Endothelial cell (in vitro differentiated cells): Measurements from ENCODE around the gene SIT1. TPM values are rescaled to one million over a fixed set of nuclear protein-coding genes. Genes with fewer than 3 reads are reported as not detected.

Experiments
- DNase-seq: peaks from one replicate; pipeline ENCODE4 v3.0.0; 2021; ENCODE audit warnings: low spot score
- H3K27ac Mint-ChIP-seq: one replicate; pipeline ENCODE4 v1.8.0; 2021; ENCODE audit warnings: mixed read lengths, inconsistent platforms; ENCODE audit not compliant: unreplicated experiment
- H3K27me3 Mint-ChIP-seq: one replicate; pipeline ENCODE4 v1.8.0; 2021; ENCODE audit warnings: mild to moderate bottlenecking, moderate library complexity, mixed read lengths, inconsistent platforms; ENCODE audit not compliant: unreplicated experiment
- H3K36me3 Mint-ChIP-seq: one replicate; pipeline ENCODE4 v1.8.0; 2021; ENCODE audit warnings: mild to moderate bottlenecking, low read depth, mixed read lengths, inconsistent platforms; ENCODE audit not compliant: unreplicated experiment
- H3K4me1 Mint-ChIP-seq: one replicate; pipeline ENCODE4 v1.8.0; 2021; ENCODE audit warnings: mild to moderate bottlenecking, mixed read lengths, inconsistent platforms; ENCODE audit not compliant: unreplicated experiment
- H3K4me3 Mint-ChIP-seq: one replicate; pipeline ENCODE4 v1.8.0; 2021; ENCODE audit warnings: mild to moderate bottlenecking, mixed read lengths, inconsistent platforms; ENCODE audit not compliant: unreplicated experiment
- H3K9me3 Mint-ChIP-seq: one replicate; pipeline ENCODE4 v1.8.0; 2021; ENCODE audit warnings: mixed read lengths, inconsistent platforms; ENCODE audit not compliant: unreplicated experiment
- CTCF ChIP-seq: fragments of 200-600 bp; sonication (generic); IDR thresholded peaks from one replicate; pipeline ENCODE4 v1.5.0; 2021; ENCODE audit warnings: antibody characterized with exemption; ENCODE audit not compliant: unreplicated experiment
- long read RNA-seq: library from polyadenylated mRNA; unstranded; transcript quantifications from one replicate; pipeline ENCODE4 v2.0.0, GENCODE V29; 2020; ENCODE audit not compliant: unreplicated experiment
- total RNA-seq: library from RNA; stranded (reverse); fragmentation: NEBNext Ultra II Directional; extraction: Animal tissue kit (Norgen Biotek cat#: 25700); gene quantifications from one replicate; pipeline ENCODE4 v1.2.1, GENCODE V29; 2021; ENCODE audit not compliant: unreplicated experiment

Gene SIT1
- total RNA-seq: not detected
- long read RNA-seq: 0 reads

- H3K27ac Mint-ChIP-seq: no peak within 1 kb of the TSS
Measured at GRCh38 chr9:35650341-35651158, at the start of gene SIT1. Gene SIT1, minus strand, starts transcription at chr9:35650931. Its CDS starts 78 bp downstream, at chr9:35650853.

GRCh38 chr9:35700031-35700430 is 49.3 kb upstream of the SIT1 start:
- TF ChIP-seq CTCF: no peak
- H3K4me1 Mint-ChIP-seq: no peaks in the 10 kb centered on the region

More at GRCh38 chr9:35650341-35651158, at the start of gene SIT1:
- Mint-ChIP-seq H3K4me1 (peaks cover 23% of the 10 kb centered on the region), H3K27me3 (peaks cover 7% of the 10 kb centered on the region), H3K36me3 (peaks cover 14% of the 10 kb centered on the region), H3K4me3 (no peak within 1 kb of the TSS), H3K9me3 (no peaks in the 10 kb centered on the region)
- no peak for DNase-seq
- TF ChIP-seq CTCF: no peak

GRCh38 chr9:35698231-35698630 is 47.5 kb upstream of the SIT1 start:
- TF ChIP-seq CTCF: no peak
- H3K27me3 Mint-ChIP-seq: peaks cover 7% of the 10 kb centered on the region
- H3K36me3 Mint-ChIP-seq: peaks cover 26% of the 10 kb centered on the region
- no peak overlapping the region for H3K4me3 Mint-ChIP-seq
- no peaks in the 10 kb centered on the region for H3K9me3 Mint-ChIP-seq
- DNase-seq: no peak
- no peaks in the 10 kb centered on the region for H3K4me1 Mint-ChIP-seq
- H3K27ac Mint-ChIP-seq: no peak overlapping the region

More at GRCh38 chr9:35700031-35700430, 49.3 kb upstream of the SIT1 start:
- no peak for DNase-seq
- Mint-ChIP-seq H3K4me3 (no peak overlapping the region), H3K27me3 (peaks cover 9% of the 10 kb centered on the region), H3K9me3 (no peaks in the 10 kb centered on the region), H3K27ac (no peak overlapping the region), H3K36me3 (peaks cover 41% of the 10 kb centered on the region)

- Mint-ChIP-seq H3K4me1 (no peaks in the 10 kb centered on the region), H3K4me3 (peak overlapping the region; percentile 70), H3K27me3 (peaks cover 5% of the 10 kb centered on the region), H3K27ac (no peak overlapping the region), H3K9me3 (no peaks in the 10 kb centered on the region), H3K36me3 (peaks cover 19% of the 10 kb centered on the region)
- no peak for DNase-seq
- TF ChIP-seq CTCF: no peak
Measured at GRCh38 chr9:35697486-35697885, 46.8 kb upstream of the SIT1 start.
